K562 treated with DMSO at 1 percent for 48 hours (cell line): ENCODE results near the gene COX6A2. TPM values are rescaled to one million over a fixed set of nuclear protein-coding genes. Genes with fewer than 3 reads are reported as not detected.

Experiments
- total RNA-seq: library from RNA; unstranded; fragments of 300-600 nt; gene quantifications from 2 replicates; pipeline ENCODE4 v1.2.3, GENCODE V29; 2022; ENCODE audit warnings: low replicate concordance; ENCODE audit errors: extremely low read depth

The COX6A2 gene
- total RNA-seq: not detected in 2 replicates

DNA sequence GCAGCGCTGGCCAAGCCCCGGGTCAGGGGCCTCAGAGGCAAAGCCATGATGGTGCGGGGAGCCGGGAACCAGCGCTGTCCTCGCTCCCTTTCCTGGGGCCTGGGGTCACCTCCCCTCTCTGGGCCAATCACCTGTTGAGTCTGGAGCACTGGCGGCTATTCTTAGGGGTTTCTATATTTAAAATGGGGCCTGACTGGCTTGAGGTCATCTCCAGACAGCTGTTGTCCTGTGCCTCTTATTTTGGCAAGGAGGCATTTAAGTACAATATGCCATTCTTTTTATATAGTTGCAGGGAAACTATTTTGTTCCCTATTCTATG is at the start of gene COX6A2:
Gene COX6A2 (minus strand): TSS at position 82 of the 319 bp plus-strand sequence. CDS start 35 bp downstream, at position 47.

DNA sequence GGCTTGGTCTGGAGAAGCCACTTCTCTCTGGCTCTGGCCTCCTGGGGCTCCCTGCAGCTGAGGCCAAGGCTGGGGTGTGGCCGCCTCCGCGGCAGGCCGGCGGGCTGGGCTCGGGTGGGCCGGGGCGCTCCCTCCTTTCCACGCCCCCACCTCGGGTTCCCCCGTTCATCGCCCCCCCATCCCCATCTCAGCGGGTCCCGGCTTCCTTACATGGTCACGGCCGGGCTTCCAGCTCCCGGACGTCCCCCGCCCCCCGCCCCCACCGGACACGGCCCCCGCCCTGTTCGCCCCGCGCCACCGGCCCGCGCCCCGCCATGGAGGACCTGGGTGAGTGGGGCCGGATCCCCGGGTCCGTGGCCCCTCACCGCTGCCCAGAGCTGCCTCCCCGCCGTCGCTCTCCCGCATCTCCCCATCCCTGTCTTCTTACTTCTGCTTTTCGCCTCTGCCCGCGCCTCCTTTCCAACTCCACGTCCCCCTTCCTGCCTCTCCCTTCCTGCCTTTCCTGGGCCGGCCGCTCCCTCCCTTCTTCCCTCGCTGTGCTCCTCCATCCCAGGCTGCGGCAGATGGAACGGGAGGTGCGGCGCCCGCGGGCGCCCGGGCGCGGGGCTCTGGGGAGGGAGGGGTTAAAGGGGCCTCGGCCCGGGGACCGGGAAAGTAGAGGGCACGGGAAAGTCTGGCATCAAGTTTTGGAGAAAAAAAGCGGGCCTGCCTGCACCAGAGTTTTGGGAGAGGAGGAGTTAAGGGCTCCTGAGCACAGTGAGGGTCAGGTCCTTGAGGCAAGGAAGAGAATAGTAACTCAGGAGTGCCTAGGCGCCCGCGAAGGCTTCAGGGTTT is 43.9 kb upstream of the COX6A2 start, which contains the start of gene TGFB1I1:
Gene TGFB1I1 (plus strand): TSS at position 278 of the 834 bp plus-strand sequence. CDS start 37 bp downstream, at position 315.

DNA sequence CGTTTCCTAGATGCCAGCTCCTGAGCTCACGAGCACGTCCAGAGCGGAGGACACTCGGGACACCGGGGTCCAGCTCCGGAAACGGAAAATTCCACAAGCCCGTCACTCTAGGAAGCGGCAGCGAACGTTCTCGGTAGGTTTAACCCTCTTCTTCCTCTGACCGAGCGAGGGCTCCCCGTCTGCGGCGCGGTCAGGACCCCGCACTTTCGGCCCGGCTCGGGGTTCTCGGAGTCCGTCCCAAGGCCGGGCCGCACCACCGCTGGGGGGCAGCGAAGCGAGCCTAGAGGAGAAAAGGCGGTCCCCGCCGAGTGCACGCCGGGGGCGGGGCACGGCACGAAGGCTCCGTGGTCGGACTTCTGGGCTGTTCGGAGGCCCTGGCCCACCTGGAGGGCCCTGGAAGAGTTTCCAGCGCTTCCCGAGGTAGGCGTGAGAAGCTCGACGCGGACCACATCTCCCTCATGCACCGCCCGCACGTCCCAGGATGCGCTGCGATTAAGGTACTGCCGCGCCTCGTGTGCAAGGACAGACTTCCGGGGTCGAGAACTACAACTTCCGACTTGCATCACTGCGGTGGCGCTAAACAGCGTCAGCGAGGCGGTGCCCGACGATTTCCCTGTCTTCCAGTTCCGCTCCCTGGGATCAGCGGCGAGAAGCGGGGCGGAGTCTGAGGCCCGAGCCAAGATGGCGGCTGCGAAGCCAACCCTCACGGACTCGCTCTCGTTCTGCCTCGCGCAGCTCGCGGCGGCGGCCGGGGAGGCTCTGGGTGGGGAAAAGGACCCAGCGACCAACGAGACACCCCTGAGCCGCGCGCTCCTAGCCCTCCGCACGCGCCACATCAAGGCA is 30.9 kb upstream of the COX6A2 start, which contains the start of gene ARMC5:
Gene ARMC5 (plus strand): TSS at position 658 of the 843 bp plus-strand sequence. CDS start 24 bp downstream, at position 682.

DNA sequence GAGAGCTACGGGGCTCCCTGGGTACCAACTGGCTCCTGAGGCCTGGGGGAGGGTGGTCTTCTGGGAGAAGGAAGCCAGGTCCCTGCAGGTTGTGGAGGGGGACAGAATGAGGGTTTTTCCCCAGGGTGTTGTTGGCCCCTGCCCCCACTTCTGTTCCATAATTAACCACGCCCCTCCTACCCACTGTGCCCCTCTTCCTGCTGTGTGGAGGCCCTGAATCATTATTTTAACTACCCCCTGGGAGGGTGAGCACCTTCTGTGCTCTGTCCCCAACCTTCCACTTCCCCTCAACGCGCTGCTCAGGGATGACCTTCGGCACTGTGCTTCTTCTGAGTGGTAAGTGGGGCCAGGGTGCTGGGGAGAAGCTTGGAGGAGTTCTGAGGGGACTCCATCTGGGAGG is 35.1 kb downstream of the COX6A2 start, which contains the start of gene ITGAD:
Gene ITGAD (plus strand): TSS at position 280 of the 400 bp plus-strand sequence. CDS start 26 bp downstream, at position 306.

Other genes starting within 250 kb of the COX6A2 start
- not detected in 2 replicates for gene FUS, start 248.2 kb downstream of the COX6A2 start, total RNA-seq
- not detected in 2 replicates for gene PYCARD, start 225.6 kb downstream of the COX6A2 start, total RNA-seq
- not detected in 2 replicates for gene TRIM72, start 214.2 kb downstream of the COX6A2 start, total RNA-seq
- not detected in 2 replicates for gene PYDC1, start 211.2 kb downstream of the COX6A2 start, total RNA-seq
- gene ITGAM, start 168.4 kb downstream of the COX6A2 start, total RNA-seq: not detected in 2 replicates
- not detected in 2 replicates for gene ITGAX, start 73.2 kb downstream of the COX6A2 start, total RNA-seq
- not detected in 2 replicates for gene ITGAD, start 35.0 kb downstream of the COX6A2 start, total RNA-seq
- not detected in 2 replicates for gene ZNF843, start 14.4 kb upstream of the COX6A2 start, total RNA-seq
- not detected in 2 replicates for gene ARMC5, start 31.1 kb upstream of the COX6A2 start, total RNA-seq
- not detected in 2 replicates for gene TGFB1I1, start 43.8 kb upstream of the COX6A2 start, total RNA-seq
- gene SLC5A2, start 54.8 kb upstream of the COX6A2 start, total RNA-seq: not detected in 2 replicates
- gene RUSF1, start 80.0 kb upstream of the COX6A2 start, total RNA-seq: not detected in 2 replicates
- not detected in 2 replicates for gene AHSP, start 99.5 kb upstream of the COX6A2 start, total RNA-seq